Activated naive CD8-positive, alpha-beta T cell treated with anti-CD3 and anti-CD28 coated beads for 36 hours (primary cell): Measurements from ENCODE around the gene POU6F2. TPM values are rescaled to one million over a fixed set of nuclear protein-coding genes. Genes with fewer than 3 reads are reported as not detected.

Experiments
- total RNA-seq, 2 experiments: library from RNA; stranded (reverse); gene quantifications; one replicate each; pipeline ENCODE4 v1.2.3, GENCODE V29; 2021

Gene POU6F2
- total RNA-seq, 2 experiments from 2014 or later, result not detected

Other genes starting within 250 kb of the POU6F2 start
- gene VPS41, start 68.7 kb upstream of the POU6F2 start, total RNA-seq, result 10 to 100 TPM; 50.2 to 52.5 TPM